Activated T-cell treated with anti-CD3 and anti-CD28 coated beads, Interleukin-2, amount 50 U/mL, for 72 hours (primary cell): ENCODE measurements around the gene STK25. TPM values are rescaled to one million over a fixed set of nuclear protein-coding genes. Genes with fewer than 3 reads are reported as not detected.

ENCODE experiments used
- ATAC-seq, 2 donors: fragments of 150-1000 bp; cut with Tn5 transposase; replicated peaks in 1 of 2; 2 replicates each; pipeline ENCODE4 v1.10.0; 2021; ENCODE audit warnings: moderate library complexity in 2 of 2, mild to moderate bottlenecking in 1 of 2
- DNase-seq, 2 donors: peaks; one replicate each; pipeline ENCODE4 v3.0.0; 2021 to 2022; ENCODE audit warnings: mixed read lengths in 1 of 2
- H3K27ac Mint-ChIP-seq: one replicate; pipeline ENCODE4 v1.8.0; 2022; ENCODE audit warnings: mild to moderate bottlenecking, moderate library complexity, mixed read lengths
- H3K27me3 Mint-ChIP-seq: one replicate; pipeline ENCODE4 v1.8.0; 2022; ENCODE audit warnings: low read depth, mixed read lengths
- H3K36me3 Mint-ChIP-seq, 2 donors: one replicate each; pipeline ENCODE4 v1.8.0; 2022; ENCODE audit warnings: mixed read lengths in 2 of 2, mild to moderate bottlenecking in 1 of 2; ENCODE audit not compliant: insufficient read depth in 2 of 2
- H3K4me1 Mint-ChIP-seq: one replicate; pipeline ENCODE4 v1.8.0; 2022; ENCODE audit warnings: low read depth, mixed read lengths
- H3K4me3 Mint-ChIP-seq, 2 donors: one replicate each; pipeline ENCODE4 v1.8.0; 2022; ENCODE audit warnings: mild to moderate bottlenecking in 2 of 2, mixed read lengths in 2 of 2, moderate library complexity in 2 of 2
- H3K9me3 Mint-ChIP-seq, 2 donors: one replicate each; pipeline ENCODE4 v1.8.0; 2022; ENCODE audit warnings: mixed read lengths in 2 of 2
- total RNA-seq, 2 donors: library from RNA; stranded (reverse); gene quantifications; one replicate each; pipeline ENCODE4 v1.2.3, GENCODE V29; 2022

STK25 gene
- 10 to 100 TPM; 81.6 to 83.5 TPM for total RNA-seq

GRCh38 chr2:241508240-241509154 is at the start of gene STK25:
Gene STK25, minus strand, starts transcription at chr2:241508584. Its CDS starts 549 bp downstream, at chr2:241508035.
- H3K4me3 Mint-ChIP-seq: peak within 1 kb of the TSS; percentile 90 to 91
- ATAC-seq (peak; percentile 96), DNase-seq (peak; percentile 98 to 99)
- H3K27me3 Mint-ChIP-seq: no peaks in the 10 kb centered on the region
- H3K36me3 Mint-ChIP-seq: no peaks in the 10 kb centered on the region
- no peaks in the 10 kb centered on the region for H3K9me3 Mint-ChIP-seq
- peaks cover 26% of the 10 kb centered on the region for H3K4me1 Mint-ChIP-seq
- H3K27ac Mint-ChIP-seq: peak within 1 kb of the TSS; percentile 20

GRCh38 chr2:241556746-241557145 is 48.4 kb upstream of the STK25 start:
- peaks cover 5% of the 10 kb centered on the region for H3K4me1 Mint-ChIP-seq

DNA sequence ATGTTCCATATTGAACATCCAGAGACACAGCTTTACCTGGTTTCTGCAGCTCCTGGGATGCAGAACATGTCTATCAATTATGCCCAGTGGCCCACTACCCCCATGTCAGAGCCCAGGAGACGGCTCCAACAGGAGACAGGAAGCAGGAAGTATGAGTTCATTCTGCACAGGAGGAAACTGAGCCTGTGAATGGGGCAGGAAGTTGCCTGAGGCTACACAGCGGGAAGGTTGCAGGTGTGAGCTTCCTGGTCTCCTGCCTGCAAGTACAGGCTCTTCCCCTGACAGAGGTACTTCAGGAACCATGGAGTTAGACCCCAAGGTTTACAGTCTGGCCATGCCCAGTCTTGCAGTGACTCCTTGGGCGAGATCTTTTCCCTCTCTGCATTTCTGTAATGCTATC is 47.3 kb upstream of the STK25 start:
- Mint-ChIP-seq H3K4me1 (peaks cover 5% of the 10 kb centered on the region), H3K27ac (no peak overlapping the region), H3K9me3 (peaks cover 0 to 4% of the 10 kb centered on the region in 2 donors), H3K36me3 (peaks cover 10 to 11% of the 10 kb centered on the region in 2 donors), H3K4me3 (no peak overlapping the region), H3K27me3 (peaks cover 59% of the 10 kb centered on the region)
- no peak for DNase-seq
- ATAC-seq: no peak

More at GRCh38 chr2:241556746-241557145, 48.4 kb upstream of the STK25 start:
- no peak overlapping the region for H3K4me3 Mint-ChIP-seq
- ATAC-seq (no peak), DNase-seq (no peak)
- H3K9me3 Mint-ChIP-seq: peaks cover 0 to 4% of the 10 kb centered on the region in 2 donors
- H3K27me3 Mint-ChIP-seq: peaks cover 50% of the 10 kb centered on the region
- no peak overlapping the region for H3K27ac Mint-ChIP-seq
- H3K36me3 Mint-ChIP-seq: peaks cover 10 to 11% of the 10 kb centered on the region in 2 donors

- Mint-ChIP-seq H3K27ac (no peak overlapping the region), H3K27me3 (peaks cover 50% of the 10 kb centered on the region), H3K4me3 (no peak overlapping the region), H3K9me3 (peaks cover 0 to 4% of the 10 kb centered on the region in 2 donors), H3K4me1 (peaks cover 5% of the 10 kb centered on the region), H3K36me3 (peaks cover 10 to 11% of the 10 kb centered on the region in 2 donors)
- ATAC-seq (no peak), DNase-seq (no peak)
These were observed 46.4 kb upstream of the STK25 start for GRCh38 chr2:241554610-241555322.

- DNase-seq (no peak), ATAC-seq (no peak)
- H3K27ac Mint-ChIP-seq: no peak overlapping the region
- H3K4me1 Mint-ChIP-seq: peaks cover 5% of the 10 kb centered on the region
- peaks cover 49% of the 10 kb centered on the region for H3K27me3 Mint-ChIP-seq
- peaks cover 0 to 4% of the 10 kb centered on the region in 2 donors for H3K9me3 Mint-ChIP-seq
- peaks cover 10 to 11% of the 10 kb centered on the region in 2 donors for H3K36me3 Mint-ChIP-seq
- no peak overlapping the region for H3K4me3 Mint-ChIP-seq
These were observed 45.6 kb upstream of the STK25 start for GRCh38 chr2:241553981-241554380.

- H3K27ac Mint-ChIP-seq: no peak overlapping the region
- H3K4me3 Mint-ChIP-seq: no peak overlapping the region
- peaks cover 5% of the 10 kb centered on the region for H3K4me1 Mint-ChIP-seq
- peaks cover 48% of the 10 kb centered on the region for H3K27me3 Mint-ChIP-seq
- peaks cover 10 to 11% of the 10 kb centered on the region in 2 donors for H3K36me3 Mint-ChIP-seq
- DNase-seq (no peak), ATAC-seq (no peak)
- H3K9me3 Mint-ChIP-seq: peaks cover 0 to 4% of the 10 kb centered on the region in 2 donors
These were observed 45.1 kb upstream of the STK25 start for GRCh38 chr2:241553512-241553830.

- Mint-ChIP-seq H3K36me3 (peaks cover under 1% of the 10 kb centered on the region in 2 donors), H3K9me3 (no peaks in the 10 kb centered on the region), H3K27me3 (peaks cover 35% of the 10 kb centered on the region), H3K4me3 (no peak overlapping the region), H3K4me1 (peaks cover 5% of the 10 kb centered on the region), H3K27ac (no peak overlapping the region)
- ATAC-seq (no peak), DNase-seq (no peak)
These were observed 43.8 kb upstream of the STK25 start for GRCh38 chr2:241551998-241552737.

GRCh38 chr2:241551599-241551997 is 43.2 kb upstream of the STK25 start:
- Mint-ChIP-seq H3K27ac (no peak overlapping the region), H3K4me3 (no peak overlapping the region), H3K9me3 (no peaks in the 10 kb centered on the region), H3K36me3 (no peaks in the 10 kb centered on the region), H3K4me1 (peaks cover 5% of the 10 kb centered on the region), H3K27me3 (peaks cover 30% of the 10 kb centered on the region)
- DNase-seq (no peak), ATAC-seq (no peak)

DNA sequence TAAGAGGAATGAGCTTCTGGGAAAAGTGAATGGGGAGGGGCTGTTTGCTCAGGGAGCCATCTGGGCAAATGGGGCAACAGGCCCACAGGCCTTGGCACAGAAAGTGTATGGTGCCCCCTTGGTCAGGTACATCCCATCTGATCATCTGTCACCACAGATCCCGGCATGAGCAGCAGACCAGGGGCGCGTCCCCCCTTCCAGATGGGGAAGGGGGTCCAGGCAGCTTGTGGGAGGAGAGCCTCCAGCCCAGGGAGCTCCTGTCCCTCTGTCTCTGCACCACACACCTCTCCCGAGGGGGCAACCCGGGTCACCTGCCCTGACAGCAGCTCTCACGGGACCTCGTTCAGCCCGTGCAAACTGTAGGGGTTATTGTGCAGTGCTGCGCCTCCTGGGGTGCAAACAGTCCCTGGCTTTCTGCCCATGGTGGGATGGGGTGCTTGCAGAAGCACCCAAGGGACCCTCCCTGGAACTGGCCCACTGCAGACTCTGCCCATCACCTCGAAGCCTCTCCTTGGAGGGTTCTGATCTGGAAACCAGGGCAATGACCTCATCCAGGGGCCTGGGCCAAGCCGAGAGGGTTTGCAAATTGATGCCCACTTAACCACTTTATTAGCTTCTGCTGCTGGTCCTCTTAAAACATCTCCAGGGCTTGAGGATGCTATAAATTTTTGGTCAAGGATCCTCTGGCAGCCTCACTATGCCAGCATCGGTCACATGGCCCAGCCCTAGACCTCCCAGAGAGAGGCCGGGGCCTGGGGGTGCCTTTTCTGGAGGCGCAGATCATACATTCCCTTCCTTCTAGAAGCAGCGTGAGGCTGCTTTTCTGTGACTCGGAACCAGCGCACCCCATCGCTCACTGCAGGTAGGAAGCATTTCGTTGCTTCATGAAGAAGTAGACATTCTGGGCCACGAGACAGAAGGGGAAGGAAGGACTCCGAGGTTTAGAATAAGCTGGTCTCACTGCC is 42.5 kb upstream of the STK25 start:
- H3K36me3 Mint-ChIP-seq: no peaks in the 10 kb centered on the region
- no peak overlapping the region for H3K4me3 Mint-ChIP-seq
- no peak for ATAC-seq
- no peak overlapping the region for H3K27ac Mint-ChIP-seq
- peaks cover 30% of the 10 kb centered on the region for H3K27me3 Mint-ChIP-seq
- peaks cover 5% of the 10 kb centered on the region for H3K4me1 Mint-ChIP-seq
- DNase-seq: no peak
- H3K9me3 Mint-ChIP-seq: no peaks in the 10 kb centered on the region

DNA sequence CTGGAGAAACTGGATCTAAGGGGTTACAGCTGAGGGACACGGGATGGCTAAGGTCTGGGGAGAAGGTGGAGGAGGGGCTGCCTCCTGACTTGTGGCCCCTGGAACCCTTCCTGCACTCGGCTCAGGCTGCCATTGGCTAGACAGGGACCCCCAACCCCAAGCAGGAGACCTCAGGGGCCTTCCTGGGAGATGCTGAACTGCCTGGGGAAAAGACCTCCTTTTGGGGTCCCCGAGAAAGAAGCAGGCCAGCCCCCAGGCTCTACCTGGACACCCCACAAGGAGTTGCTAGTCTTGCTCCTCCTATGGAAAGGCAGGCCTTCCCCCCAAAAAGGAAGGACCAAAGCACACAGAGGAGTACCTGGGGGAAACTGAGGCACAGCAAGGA is 40.1 kb upstream of the STK25 start:
- Mint-ChIP-seq H3K36me3 (no peaks in the 10 kb centered on the region), H3K4me3 (no peak overlapping the region), H3K9me3 (no peaks in the 10 kb centered on the region)

GRCh38 chr2:241547781-241548450 is 39.5 kb upstream of the STK25 start:
- Mint-ChIP-seq H3K4me3 (no peak overlapping the region), H3K36me3 (no peaks in the 10 kb centered on the region), H3K27ac (no peak overlapping the region), H3K4me1 (no peaks in the 10 kb centered on the region), H3K9me3 (no peaks in the 10 kb centered on the region), H3K27me3 (peaks cover 19% of the 10 kb centered on the region)
- DNase-seq: no peak
- ATAC-seq: no peak

More for the DNA sequence above, 40.1 kb upstream of the STK25 start:
- peaks cover 19% of the 10 kb centered on the region for H3K27me3 Mint-ChIP-seq
- H3K4me1 Mint-ChIP-seq: no peaks in the 10 kb centered on the region
- H3K27ac Mint-ChIP-seq: no peak overlapping the region
- no peak for DNase-seq
- ATAC-seq: no peak
